Tibial nerve (tissue), 4 donors: ENCODE measurements around the gene WDR64. TPM values are rescaled to one million over a fixed set of nuclear protein-coding genes. Genes with fewer than 3 reads are reported as not detected.

ENCODE experiments used
- DNase-seq, 2 donors: peaks; one replicate each; pipeline ENCODE4 v3.0.0-alpha.2; 2019; ENCODE audit warnings: low spot score in 2 of 2
- H3K27ac ChIP-seq, 4 donors: fragments of 200-600 bp; sonication (generic) in 3 of 4; one replicate each; pipeline ENCODE4 v1.5.1; 2017 to 2019; ENCODE audit warnings: mild to moderate bottlenecking in 1 of 4
- H3K27me3 ChIP-seq, 2 donors: fragments of 200-600 bp; sonication (generic) in 1 of 2; one replicate each; pipeline versions ENCODE4 v1.5.1 to v1.6.0; 2017 to 2019
- H3K36me3 ChIP-seq, 3 donors: fragments of 200-600 bp; sonication (generic); one replicate each; pipeline ENCODE4 v1.5.1; 2018 to 2019
- H3K4me1 ChIP-seq, 4 donors: fragments of 200-600 bp; sonication (generic) in 3 of 4; one replicate each; pipeline ENCODE4 v1.5.1; 2017 to 2019
- H3K4me3 ChIP-seq, 4 donors: fragments of 200-600 bp; sonication (generic) in 3 of 4; one replicate each; pipeline ENCODE4 v1.5.1; 2017 to 2019; ENCODE audit warnings: mild to moderate bottlenecking in 1 of 4, moderate library complexity in 1 of 4
- H3K9me3 ChIP-seq, 4 donors: fragments of 200-600 bp; sonication (generic) in 3 of 4; one replicate each; pipeline ENCODE4 v1.5.1; 2017 to 2019
- CTCF ChIP-seq, 5 experiments: fragments of 200-600 bp in 3 of 5; fragments of 450-650 bp in 2 of 5; sonication (generic) in 3 of 5; IDR thresholded peaks; one replicate each; pipeline ENCODE4 v1.5.1; 2016 to 2019; ENCODE audit warnings: antibody characterized with exemption in 5 of 5, mild to moderate bottlenecking in 3 of 5, moderate library complexity in 2 of 5
- EP300 ChIP-seq, 2 donors: sonication (generic); formaldehyde crosslinking; IDR thresholded peaks; one replicate each; pipeline ENCODE4 v1.6.1; 2017; ENCODE audit warnings: antibody characterized with exemption in 2 of 2, mild to moderate bottlenecking in 1 of 2
- POLR2A ChIP-seq, 2 donors: fragments of 450-650 bp; IDR thresholded peaks; one replicate each; pipeline ENCODE4 v1.6.1; 2017; ENCODE audit warnings: antibody characterized with exemption in 2 of 2, mild to moderate bottlenecking in 2 of 2, moderate library complexity in 2 of 2
- WGBS, 2 donors: methylation state at CpG; one replicate each; pipeline ENCODE4 v1.1.5; 2018; 5-methylcytosine and 5-hydroxymethylcytosine counted together
- total RNA-seq, 4 donors: library from RNA; depleted of rRNA; stranded (reverse); fragments of >200 nt; gene quantifications; one replicate each; pipeline ENCODE4 v1.1.0, GENCODE V29; 2016

The WDR64 gene
- total RNA-seq, 4 donors from 2014 or later: 0.42 TPM; not detected in 3

GRCh38 chr1:241828463-241829021 lies 176.5 kb downstream of the WDR64 start:
- 59 to 70% methylated on average over 3 of the region's 3 CpGs for WGBS, 2 donors
- H3K27ac ChIP-seq: no peak overlapping the region

GRCh38 chr1:241829468-241829867 lies 177.4 kb downstream of the WDR64 start:
- no peak for TF ChIP-seq CTCF (IDR thresholded peaks at IDR 0.05)
- TF ChIP-seq EP300 (IDR thresholded peaks at IDR 0.05): no peak
- TF ChIP-seq POLR2A (IDR thresholded peaks at IDR 0.05): no peak

More at GRCh38 chr1:241828463-241829021, 176.5 kb downstream of the WDR64 start:
- H3K36me3 ChIP-seq: no peaks in the 10 kb centered on the region
- H3K9me3 ChIP-seq: no peaks in the 10 kb centered on the region
- TF ChIP-seq CTCF (IDR thresholded peaks at IDR 0.05): no peak
- no peak for TF ChIP-seq POLR2A (IDR thresholded peaks at IDR 0.05)
- TF ChIP-seq EP300 (IDR thresholded peaks at IDR 0.05): no peak
- no peak for DNase-seq
- H3K4me1 ChIP-seq: peaks cover 0 to 5% (median 0%) of the 10 kb centered on the region in 4 donors
- H3K27me3 ChIP-seq: no peaks in the 10 kb centered on the region
- no peak overlapping the region for H3K4me3 ChIP-seq

GRCh38 chr1:241834733-241835377 lies 182.8 kb downstream of the WDR64 start:
- TF ChIP-seq POLR2A (IDR thresholded peaks at IDR 0.05): no peak
- peak; percentile 37 to 61 (median 54) for TF ChIP-seq CTCF (IDR thresholded peaks at IDR 0.05)
- no peak overlapping the region for H3K4me3 ChIP-seq
- WGBS, 2 donors: 0 to 2% methylated on average over 1 of the region's 1 CpG
- H3K9me3 ChIP-seq: no peaks in the 10 kb centered on the region
- H3K27ac ChIP-seq: no peak overlapping the region
- no peaks in the 10 kb centered on the region for H3K36me3 ChIP-seq
- no peaks in the 10 kb centered on the region for H3K27me3 ChIP-seq
- H3K4me1 ChIP-seq: peaks cover 0 to 3% (median 0%) of the 10 kb centered on the region in 4 donors
- DNase-seq: no peak

More at GRCh38 chr1:241829468-241829867, 177.4 kb downstream of the WDR64 start:
- no peak for DNase-seq
- Histone ChIP-seq H3K36me3 (no peaks in the 10 kb centered on the region), H3K9me3 (no peaks in the 10 kb centered on the region), H3K27me3 (no peaks in the 10 kb centered on the region), H3K4me1 (peaks cover 0 to 5% (median 0%) of the 10 kb centered on the region in 4 donors), H3K4me3 (no peak overlapping the region), H3K27ac (no peak overlapping the region)

- H3K9me3 ChIP-seq: no peaks in the 10 kb centered on the region
- DNase-seq: no peak
- WGBS, 2 donors: 65 to 85% methylated on average over 2 of the region's 2 CpGs
- peaks cover 0 to 3% (median 0%) of the 10 kb centered on the region in 4 donors for H3K4me1 ChIP-seq
- H3K27me3 ChIP-seq: no peaks in the 10 kb centered on the region
- H3K36me3 ChIP-seq: no peaks in the 10 kb centered on the region
- no peak overlapping the region for H3K27ac ChIP-seq
- no peak for TF ChIP-seq POLR2A (IDR thresholded peaks at IDR 0.05)
- TF ChIP-seq CTCF (IDR thresholded peaks at IDR 0.05): no peak
- no peak for TF ChIP-seq EP300 (IDR thresholded peaks at IDR 0.05)
- no peak overlapping the region for H3K4me3 ChIP-seq
Observed at GRCh38 chr1:241836941-241837340, 184.9 kb downstream of the WDR64 start.

- Histone ChIP-seq H3K4me3 (no peak overlapping the region), H3K27me3 (no peaks in the 10 kb centered on the region), H3K36me3 (no peaks in the 10 kb centered on the region), H3K4me1 (peaks cover 0 to 3% (median 0%) of the 10 kb centered on the region in 4 donors), H3K27ac (no peak overlapping the region), H3K9me3 (no peaks in the 10 kb centered on the region)
- no peak for TF ChIP-seq POLR2A (IDR thresholded peaks at IDR 0.05)
- no peak for TF ChIP-seq EP300 (IDR thresholded peaks at IDR 0.05)
- TF ChIP-seq CTCF (IDR thresholded peaks at IDR 0.05): no peak
- WGBS, 2 donors: 71 to 76% methylated on average over 5 of the region's 5 CpGs
- DNase-seq: no peak
Observed at GRCh38 chr1:241837416-241837815, 185.3 kb downstream of the WDR64 start.
